Measurements from ENCODE around the gene BCAS3.

The BCAS3 gene

DNA sequence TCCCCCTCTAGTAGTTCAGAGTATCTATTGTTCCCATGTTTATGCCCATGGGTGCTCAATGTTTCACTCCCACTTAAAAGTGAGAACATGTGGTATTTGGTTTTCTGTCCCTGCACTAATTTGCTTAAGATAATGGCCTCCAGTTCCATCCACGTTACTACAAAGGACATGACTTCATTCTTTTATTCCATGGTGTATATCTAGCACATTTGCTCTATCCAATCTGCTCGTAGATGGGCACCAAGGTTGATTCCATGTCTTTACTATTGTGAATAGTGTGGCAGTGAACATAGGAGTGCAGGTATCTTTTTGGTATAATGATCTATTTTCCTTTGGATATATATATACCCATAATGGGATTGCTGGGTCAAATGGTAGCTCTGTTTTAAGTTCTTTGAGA lies 552.8 kb downstream of the BCAS3 start:
- no peaks in the 10 kb centered on the region for H3K79me2 ChIP-seq (ENCODE audit: low read length)
- no peaks in the 10 kb centered on the region for H3K36me3 ChIP-seq (replicated peaks; ENCODE audit: low read depth, low read length)
- TF ChIP-seq, protein P1, sequence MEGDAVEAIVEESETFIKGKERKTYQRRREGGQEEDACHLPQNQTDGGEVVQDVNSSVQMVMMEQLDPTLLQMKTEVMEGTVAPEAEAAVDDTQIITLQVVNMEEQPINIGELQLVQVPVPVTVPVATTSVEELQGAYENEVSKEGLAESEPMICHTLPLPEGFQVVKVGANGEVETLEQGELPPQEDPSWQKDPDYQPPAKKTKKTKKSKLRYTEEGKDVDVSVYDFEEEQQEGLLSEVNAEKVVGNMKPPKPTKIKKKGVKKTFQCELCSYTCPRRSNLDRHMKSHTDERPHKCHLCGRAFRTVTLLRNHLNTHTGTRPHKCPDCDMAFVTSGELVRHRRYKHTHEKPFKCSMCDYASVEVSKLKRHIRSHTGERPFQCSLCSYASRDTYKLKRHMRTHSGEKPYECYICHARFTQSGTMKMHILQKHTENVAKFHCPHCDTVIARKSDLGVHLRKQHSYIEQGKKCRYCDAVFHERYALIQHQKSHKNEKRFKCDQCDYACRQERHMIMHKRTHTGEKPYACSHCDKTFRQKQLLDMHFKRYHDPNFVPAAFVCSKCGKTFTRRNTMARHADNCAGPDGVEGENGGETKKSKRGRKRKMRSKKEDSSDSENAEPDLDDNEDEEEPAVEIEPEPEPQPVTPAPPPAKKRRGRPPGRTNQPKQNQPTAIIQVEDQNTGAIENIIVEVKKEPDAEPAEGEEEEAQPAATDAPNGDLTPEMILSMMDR (IDR thresholded peaks at IDR 0.05; ENCODE audit: low read depth, low read length), result no peak
- H3K9me3 ChIP-seq (ENCODE audit: insufficient read depth, low read length), result no peaks in the 10 kb centered on the region
- H3K27me3 ChIP-seq (ENCODE audit: low read depth, low read length), result 0 out of 2 replicates have a peak, but pooled peaks cover 4% of the 10 kb centered on the region
- H4K20me1 ChIP-seq (ENCODE audit: insufficient read depth, low read length), result no peaks in the 10 kb centered on the region
- no peak overlapping the region for H3K4me3 ChIP-seq (ENCODE audit: low read length)
- H2AFZ ChIP-seq (ENCODE audit: low read depth, low read length), result no peak overlapping the region
- H3K27ac ChIP-seq (ENCODE audit: low read length), result no peak overlapping the region
- H3K4me2 ChIP-seq (ENCODE audit: low read length), result no peak overlapping the region
- H3K9ac ChIP-seq (ENCODE audit: low read length), result no peak overlapping the region
- no peaks in the 10 kb centered on the region for H3K4me1 ChIP-seq (ENCODE audit: low read length)

DNA sequence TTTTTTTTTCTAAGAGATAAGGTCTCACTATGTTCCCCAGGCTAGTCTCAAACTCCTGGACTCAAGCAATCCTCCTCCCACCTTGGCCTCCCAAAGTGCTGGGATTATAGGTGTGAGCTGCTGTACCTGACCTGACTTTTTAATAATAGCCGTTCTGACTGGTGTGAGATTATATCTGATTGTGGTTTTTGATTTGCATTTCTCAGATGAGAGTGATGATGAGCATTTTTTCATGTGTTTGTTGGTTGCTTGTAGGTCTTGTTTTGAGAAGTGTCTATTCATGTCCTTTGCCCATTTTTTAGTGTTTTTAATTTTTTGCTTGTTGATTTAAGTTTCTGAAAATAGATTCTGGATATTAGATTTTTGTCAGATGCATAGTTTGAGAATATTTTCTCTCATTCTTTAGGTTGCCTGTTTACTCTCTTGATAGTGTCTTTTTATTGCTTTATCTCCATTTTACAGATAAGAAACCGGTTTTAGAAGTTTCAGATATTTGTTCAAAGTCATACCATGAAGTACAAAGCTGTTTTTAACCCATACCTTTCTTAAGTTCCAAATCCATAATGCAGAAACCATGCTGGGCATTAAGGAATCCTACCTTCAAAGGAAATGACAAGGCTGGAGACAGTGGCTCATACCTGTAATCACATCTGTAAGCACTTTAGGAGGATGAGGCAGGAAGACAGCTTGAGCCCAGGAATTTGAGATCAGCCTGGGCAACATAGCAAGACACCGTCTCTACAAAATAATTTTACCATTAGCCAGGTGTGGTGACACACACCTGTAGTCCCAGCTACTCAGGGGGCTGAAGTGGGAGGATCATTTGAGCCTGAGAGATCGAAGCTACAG lies 553.5 kb downstream of the BCAS3 start:
- Histone ChIP-seq H2AFZ (ENCODE audit: low read depth, low read length) (no peak overlapping the region), H3K4me1 (ENCODE audit: low read length) (no peaks in the 10 kb centered on the region), H3K79me2 (ENCODE audit: low read length) (no peaks in the 10 kb centered on the region), H3K36me3 (replicated peaks; ENCODE audit: low read depth, low read length) (no peaks in the 10 kb centered on the region), H3K27me3 (ENCODE audit: low read depth, low read length) (peaks cover 9% of the 10 kb centered on the region; the same call in 1 of the 2 replicates), H4K20me1 (ENCODE audit: insufficient read depth, low read length) (no peaks in the 10 kb centered on the region), H3K4me2 (ENCODE audit: low read length) (no peak overlapping the region), H3K9me3 (ENCODE audit: insufficient read depth, low read length) (no peaks in the 10 kb centered on the region), H3K27ac (ENCODE audit: low read length) (no peak overlapping the region), H3K4me3 (ENCODE audit: low read length) (no peak overlapping the region), H3K9ac (ENCODE audit: low read length) (no peak overlapping the region)
- TF ChIP-seq, protein P1 (IDR thresholded peaks at IDR 0.05; ENCODE audit: low read depth, low read length), result no peak
- no peak for TF ChIP-seq EZH2phosphoT487 (IDR thresholded peaks at IDR 0.05; ENCODE audit: low read depth)

GRCh38 chr17:61232871-61233270 lies 555.2 kb downstream of the BCAS3 start:
- H3K36me3 ChIP-seq (replicated peaks; ENCODE audit: low read depth, low read length), result no peaks in the 10 kb centered on the region
- H3K4me1 ChIP-seq (ENCODE audit: low read length), result no peaks in the 10 kb centered on the region
- no peak overlapping the region for H3K9ac ChIP-seq (ENCODE audit: low read length)
- no peaks in the 10 kb centered on the region for H4K20me1 ChIP-seq (ENCODE audit: insufficient read depth, low read length)
- H3K27ac ChIP-seq (ENCODE audit: low read length), result no peak overlapping the region
- no peak overlapping the region for H3K4me2 ChIP-seq (ENCODE audit: low read length)
- no peaks in the 10 kb centered on the region for H3K9me3 ChIP-seq (ENCODE audit: insufficient read depth, low read length)
- peaks cover 9% of the 10 kb centered on the region; the same call in 1 of the 2 replicates for H3K27me3 ChIP-seq (ENCODE audit: low read depth, low read length)
- H2AFZ ChIP-seq (ENCODE audit: low read depth, low read length), result no peak overlapping the region
- H3K79me2 ChIP-seq (ENCODE audit: low read length), result no peaks in the 10 kb centered on the region
- H3K4me3 ChIP-seq (ENCODE audit: low read length), result no peak overlapping the region
- TF ChIP-seq EZH2phosphoT487 (IDR thresholded peaks at IDR 0.05; ENCODE audit: low read depth), result no peak
- TF ChIP-seq, protein P1 (IDR thresholded peaks at IDR 0.05; ENCODE audit: low read depth, low read length), result no peak

- no peak overlapping the region for H3K4me2 ChIP-seq (ENCODE audit: low read length)
Observed at GRCh38 chr17:61233991-61234750, 556.5 kb downstream of the BCAS3 start.

More at GRCh38 chr17:61233991-61234750, 556.5 kb downstream of the BCAS3 start:
- Histone ChIP-seq H4K20me1 (ENCODE audit: insufficient read depth, low read length) (no peaks in the 10 kb centered on the region), H3K9me3 (ENCODE audit: insufficient read depth, low read length) (no peaks in the 10 kb centered on the region), H3K79me2 (ENCODE audit: low read length) (no peaks in the 10 kb centered on the region), H3K27ac (ENCODE audit: low read length) (no peak overlapping the region), H3K4me1 (ENCODE audit: low read length) (peaks cover 3% of the 10 kb centered on the region), H3K4me3 (ENCODE audit: low read length) (no peak overlapping the region), H3K27me3 (ENCODE audit: low read depth, low read length) (peaks cover 14% of the 10 kb centered on the region), H2AFZ (ENCODE audit: low read depth, low read length) (no peak overlapping the region), H3K9ac (ENCODE audit: low read length) (no peak overlapping the region), H3K36me3 (replicated peaks; ENCODE audit: low read depth, low read length) (no peaks in the 10 kb centered on the region)
- TF ChIP-seq EZH2phosphoT487 (IDR thresholded peaks at IDR 0.05; ENCODE audit: low read depth), result no peak
- TF ChIP-seq, protein P1 (IDR thresholded peaks at IDR 0.05; ENCODE audit: low read depth, low read length), result no peak

Data from OCI-LY3 (cell line).